HG02798 (cell line): ENCODE results near the gene RIPOR3.
"Not testable (repeated sequence)": the region's sequence is repeated elsewhere in the genome, so short reads cannot be mapped to it uniquely, and the experiment has no call there.

ENCODE experiments used
- ATAC-seq: cut with Tn5 transposase; IDR thresholded peaks from one replicate; pipeline ENCODE4 v1.9.1; 2021; ENCODE audit warnings: mild to moderate bottlenecking; ENCODE audit not compliant: unreplicated experiment, poor library complexity

Gene RIPOR3

DNA sequence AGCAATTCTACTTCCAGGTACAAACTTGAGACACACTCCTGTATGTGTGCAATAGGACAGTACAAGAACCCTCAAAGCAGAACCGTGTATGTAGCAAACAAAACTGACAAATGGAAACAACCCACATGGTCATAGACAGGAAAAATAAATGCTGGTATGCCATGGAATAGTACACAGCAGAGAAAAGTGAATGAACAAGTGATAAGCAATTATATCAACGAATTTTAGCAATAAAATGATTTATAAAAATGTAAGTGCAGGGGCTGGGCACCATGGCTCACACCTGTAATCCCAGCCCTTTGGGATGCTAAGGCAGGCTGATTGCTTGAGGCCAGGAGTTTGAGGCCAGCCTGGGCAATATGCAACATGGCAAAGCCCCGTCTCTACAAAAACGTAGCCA lies 9.3 kb downstream of the RIPOR3 start:
- no peak for ATAC-seq

DNA sequence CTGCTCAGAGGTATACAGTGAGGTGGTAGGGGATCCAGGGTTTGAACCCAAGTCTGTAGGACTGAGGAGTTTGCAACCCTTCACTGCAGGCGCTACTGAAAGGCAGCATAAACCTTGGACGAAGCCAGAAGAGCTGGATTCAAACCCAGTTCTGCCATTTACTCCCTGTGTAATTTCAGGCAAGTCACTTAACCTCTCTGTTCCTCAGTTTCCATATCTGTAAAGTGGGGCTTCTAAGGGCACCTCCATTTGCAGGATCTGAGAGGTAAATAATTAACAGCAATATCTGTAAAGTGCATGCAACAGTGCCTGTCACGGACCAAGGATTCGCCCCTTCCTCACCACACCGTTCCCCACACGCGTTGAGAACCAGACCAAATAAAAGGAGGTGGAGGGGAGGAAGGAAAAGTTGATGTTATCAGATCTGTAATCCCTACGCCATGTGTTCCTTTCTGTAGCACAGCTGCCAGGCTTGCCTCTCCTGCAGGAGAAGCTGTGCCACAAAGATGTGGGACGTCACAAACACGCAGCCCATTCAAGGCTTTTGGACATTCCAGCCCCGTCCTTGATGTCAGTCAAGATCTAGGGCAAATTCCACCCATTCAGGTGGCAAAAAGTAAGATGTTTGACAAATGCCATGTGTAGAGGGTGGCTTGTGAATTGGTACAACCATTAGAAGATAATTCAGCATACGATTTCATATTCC lies 9.8 kb downstream of the RIPOR3 start:
- no peak for ATAC-seq

DNA sequence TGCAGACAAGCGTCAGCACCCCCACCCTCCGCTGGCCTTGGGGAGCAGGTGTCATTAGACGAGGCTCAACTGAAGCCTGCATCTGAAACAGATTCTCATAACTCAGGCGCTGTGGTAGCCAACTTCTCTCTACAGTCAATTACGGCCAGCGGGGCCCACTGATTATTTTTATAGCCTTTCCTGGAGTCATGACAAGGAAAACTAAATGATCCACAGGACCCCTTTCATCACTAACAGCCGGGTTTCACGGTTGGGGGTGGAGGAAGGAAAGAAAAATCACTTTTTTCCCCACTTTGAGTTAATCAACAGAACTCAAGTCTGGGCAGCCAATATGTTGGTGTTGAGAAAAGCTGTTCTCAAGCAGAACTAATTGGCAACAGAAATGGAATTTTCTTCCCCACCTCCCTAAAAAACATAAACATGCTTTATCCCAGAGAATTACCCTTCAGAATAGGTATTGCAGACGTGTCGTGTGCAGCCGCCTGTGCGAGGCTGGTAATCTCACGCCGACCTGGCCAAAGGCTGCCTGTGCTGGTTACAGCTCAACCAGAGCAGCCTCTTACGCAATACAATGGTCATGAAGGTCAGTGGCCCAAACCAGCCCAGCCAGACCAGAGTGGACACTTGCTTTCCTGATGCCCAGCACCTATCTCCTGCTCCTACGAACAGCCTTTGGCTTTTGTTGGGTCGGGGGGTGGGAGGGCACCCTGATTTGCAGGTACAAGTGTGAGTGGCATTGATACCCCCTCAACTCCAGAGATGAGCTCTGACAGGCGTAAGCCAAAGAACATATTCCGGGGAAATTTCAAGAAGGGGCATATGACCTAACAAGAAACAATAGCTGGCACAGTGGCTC lies 11.0 kb downstream of the RIPOR3 start:
- no peak for ATAC-seq

DNA sequence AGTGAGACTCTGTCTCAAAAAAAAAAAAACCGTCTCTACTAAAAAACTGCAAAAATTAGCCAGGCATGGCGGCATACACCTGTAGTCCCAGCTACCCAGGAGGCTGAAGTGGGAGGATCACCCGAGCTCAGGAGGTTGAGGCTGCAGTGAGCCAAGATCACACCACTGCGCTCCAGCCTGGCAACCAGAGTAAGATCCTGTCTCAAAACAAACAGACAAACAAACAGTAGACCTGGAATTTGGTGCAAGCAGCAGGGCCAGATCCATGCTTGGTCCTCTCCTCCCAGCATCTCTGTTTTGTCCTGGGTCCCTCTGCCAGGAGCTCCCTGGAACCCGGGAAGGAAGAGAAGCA lies 11.6 kb downstream of the RIPOR3 start:
- ATAC-seq = no peak

DNA sequence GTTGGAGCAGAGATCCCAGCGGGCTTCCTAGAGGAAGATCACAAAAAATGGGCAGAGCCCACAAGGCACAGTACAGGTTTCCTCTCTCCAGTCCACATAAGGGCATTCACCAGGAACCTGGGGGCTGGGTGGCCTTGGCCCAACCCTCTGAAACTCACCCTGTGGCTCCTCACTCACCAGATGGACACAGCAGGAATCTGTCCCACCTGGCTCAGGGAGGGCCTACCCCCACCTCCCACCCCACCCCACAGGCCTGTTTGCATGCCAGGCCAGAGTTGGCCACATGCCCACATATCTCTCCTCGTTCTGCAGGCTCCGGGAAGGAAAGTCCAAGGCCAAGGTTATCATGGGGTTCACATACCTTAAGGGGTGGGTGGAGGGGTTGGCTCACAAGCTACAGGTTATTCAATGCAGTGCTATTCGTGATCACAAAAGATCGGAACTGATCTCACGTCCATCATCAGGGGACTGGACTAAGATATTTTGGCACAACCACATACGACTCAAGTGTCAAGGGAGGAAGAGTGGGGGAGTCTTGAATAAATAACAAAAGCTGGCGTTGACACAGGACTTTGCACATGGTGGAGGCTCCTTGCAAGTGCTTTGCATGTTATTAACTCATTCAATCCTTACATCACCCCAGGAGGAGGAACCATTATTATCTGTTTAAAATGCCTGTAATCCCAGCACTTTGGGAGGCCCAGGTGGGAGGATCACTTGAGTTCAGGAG lies 13.0 kb downstream of the RIPOR3 start:
- ATAC-seq = no peak

DNA sequence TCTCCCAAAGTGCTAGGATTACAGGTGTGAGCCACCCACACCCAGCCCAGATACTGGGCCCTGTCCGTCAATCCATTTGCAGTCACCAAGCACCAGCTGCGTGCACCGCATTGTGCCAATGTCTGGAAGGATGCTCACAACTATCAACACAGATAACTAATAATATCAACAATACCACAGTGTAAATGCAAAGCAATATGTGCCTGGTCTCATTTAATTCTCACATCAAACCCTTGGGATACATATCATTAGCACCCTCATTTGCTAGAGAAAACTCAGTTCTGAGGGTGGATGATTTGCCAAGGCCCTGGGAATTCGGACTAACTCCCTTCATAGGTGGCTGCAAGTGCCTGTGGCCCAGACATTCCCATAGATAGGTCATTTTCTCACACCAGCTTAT lies 14.5 kb downstream of the RIPOR3 start:
- ATAC-seq = no peak

DNA sequence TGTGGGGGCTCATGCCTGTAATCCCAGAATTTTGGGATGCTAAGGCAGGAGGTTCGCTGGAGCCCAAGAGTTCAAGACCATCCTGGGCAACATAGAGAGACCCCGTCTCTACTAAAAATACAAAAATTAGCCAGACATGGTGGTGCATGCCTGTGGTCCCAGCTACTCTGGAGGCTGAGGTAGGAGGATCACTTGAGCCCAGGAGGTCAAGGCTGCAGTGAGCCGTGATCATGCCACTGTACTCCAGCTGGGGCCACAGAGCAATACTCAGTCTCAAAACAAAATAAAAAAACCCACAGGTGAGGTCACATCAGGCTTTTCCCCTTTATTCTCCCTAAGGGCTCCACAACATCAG lies 15.0 kb downstream of the RIPOR3 start:
- ATAC-seq = not testable (repeated sequence)

DNA sequence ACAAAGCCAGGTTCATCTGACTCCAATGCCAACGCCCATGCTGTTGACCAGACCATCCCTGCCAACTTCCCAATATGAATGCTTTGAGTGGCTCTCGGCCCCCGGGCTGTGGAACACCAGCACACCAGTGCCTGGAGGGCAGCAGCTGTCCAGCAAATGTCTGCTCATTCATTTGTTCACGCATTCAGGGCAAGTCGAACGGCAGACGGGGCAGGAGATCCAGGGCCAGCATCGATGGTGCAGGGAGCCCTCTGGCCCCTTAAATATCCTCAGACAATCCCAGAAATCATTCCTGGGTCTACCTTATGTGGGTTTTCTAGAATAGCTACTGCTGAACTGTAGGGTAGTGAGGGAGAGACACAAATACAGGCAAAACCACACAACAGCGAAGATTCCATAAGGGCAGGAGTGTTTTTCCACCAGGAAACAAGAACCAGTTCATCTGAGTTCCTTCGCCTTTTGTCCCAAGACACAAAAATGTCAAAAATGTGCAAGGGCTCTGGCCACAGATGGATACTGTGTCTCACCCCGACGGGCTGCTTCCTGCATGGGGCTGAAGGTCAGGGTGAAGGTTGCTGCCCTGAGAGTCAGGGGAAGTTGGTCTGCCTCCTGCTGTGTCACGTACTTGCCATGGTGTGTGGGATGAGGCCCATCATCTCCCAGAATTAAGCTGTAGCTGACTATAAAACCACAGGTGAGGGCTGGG lies 15.5 kb downstream of the RIPOR3 start:
- no peak for ATAC-seq

DNA sequence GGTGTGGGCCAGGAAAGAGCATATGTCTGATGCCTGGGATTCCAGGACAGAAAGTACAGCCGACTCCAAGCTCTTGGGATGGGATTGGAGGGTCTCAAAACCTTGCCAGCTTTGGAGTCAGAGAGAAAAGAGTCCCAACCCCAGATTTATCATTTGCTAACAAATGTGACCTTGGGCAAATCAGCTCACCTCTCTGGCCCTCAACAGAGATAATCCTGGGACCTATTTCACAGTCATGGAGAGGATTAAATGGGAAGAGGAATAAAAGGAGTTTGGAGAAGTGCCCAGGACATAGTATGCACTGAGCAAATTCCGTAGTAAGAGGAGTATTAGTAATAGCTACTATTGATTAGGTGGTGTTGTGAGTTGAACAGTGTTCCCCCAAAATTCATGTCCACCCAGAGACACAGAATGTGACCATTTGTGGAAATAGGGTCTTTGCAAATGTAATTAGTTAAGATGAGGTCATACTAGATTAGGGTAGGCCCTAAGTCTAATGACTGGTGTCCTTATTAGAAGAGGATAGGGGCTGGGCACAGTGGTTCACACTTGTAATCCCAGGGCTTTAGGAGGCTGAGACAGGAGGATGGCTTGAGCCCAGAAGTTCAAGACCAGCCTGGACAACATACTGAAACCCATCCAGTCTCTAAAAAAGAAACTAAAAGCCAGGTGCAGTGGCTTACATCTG lies 17.1 kb downstream of the RIPOR3 start:
- no peak for ATAC-seq

DNA sequence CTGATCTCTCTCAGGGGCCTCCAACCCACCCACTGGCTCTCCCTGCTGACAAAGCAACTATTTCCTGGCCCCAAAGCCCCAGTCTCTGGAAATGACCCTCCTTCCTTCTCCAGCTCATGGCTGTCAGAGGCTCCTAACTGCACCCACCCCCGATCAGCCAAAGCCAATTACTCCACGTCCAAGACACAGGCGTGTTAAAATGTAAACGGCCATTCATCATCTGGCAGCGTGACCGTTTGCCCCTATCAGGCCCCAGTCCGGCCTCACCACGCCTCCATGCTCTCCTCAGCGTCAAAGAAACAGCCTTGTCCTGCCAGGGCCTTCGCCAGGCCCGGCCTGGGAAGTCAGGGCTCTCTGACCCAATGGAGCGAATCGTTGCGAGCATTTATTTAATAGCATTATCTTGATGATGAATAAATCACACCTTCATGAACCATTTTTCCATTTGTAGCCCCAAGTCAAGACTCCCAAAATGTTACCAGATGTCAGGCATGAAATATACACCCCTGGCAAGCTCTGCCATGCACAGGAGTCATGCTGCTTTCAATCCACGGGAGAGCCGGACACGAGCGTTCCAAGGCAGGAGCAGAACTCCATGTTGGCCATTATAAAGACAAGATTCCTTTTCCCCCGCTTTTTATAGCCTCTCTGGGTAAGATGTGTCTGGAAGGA lies 17.7 kb downstream of the RIPOR3 start:
- no peak for ATAC-seq

DNA sequence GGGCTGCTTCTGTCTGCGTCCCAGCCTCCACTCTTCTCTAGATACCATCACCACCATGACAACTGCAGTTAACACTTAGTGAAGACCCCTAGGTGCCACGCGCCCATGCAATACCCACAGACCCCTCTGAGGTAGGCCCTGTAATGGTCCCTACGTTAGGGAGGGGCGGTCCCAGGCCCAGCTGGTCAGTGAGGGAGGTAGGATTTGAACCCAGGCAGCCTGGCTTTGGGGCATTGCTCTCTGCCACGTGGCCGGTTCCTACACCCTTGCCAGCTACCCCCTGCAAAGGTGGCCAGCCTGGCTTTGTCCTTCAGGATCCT lies 18.2 kb downstream of the RIPOR3 start:
- no peak for ATAC-seq

DNA sequence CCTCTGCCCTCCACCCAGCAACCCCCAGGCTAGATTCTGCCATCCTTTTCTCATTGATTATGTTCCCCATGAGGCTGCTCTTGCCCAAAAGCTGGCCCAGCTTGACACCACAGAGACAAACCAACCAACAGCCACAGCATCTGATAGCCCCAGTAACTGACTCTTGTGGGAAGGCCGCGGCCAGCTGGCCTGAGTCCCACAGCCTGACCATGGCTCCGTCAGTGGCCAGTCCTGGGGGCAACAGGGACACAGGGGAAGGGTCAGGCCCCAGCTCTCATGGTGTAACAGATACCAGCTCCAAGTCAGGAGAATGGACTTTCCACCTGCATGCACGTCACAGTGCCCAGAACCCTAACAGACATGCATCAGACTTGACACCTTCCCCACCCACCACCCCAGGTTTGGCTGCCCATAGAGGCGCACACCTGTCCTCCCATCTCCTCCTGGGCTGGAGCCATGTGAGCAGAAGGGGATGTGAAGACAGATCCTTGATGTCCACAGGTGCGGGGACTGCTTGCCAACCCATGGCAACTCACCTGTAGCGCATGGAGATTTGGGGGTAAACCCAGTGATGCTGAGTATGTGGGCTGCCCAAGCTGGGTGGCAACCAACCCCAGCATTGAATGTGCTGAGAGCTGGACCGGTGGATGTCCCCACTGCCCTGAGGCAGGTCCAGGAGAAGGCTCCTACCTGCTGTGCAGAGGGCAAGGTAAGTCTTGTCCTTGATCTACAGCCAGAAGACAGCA lies 18.8 kb downstream of the RIPOR3 start:
- no peak for ATAC-seq

DNA sequence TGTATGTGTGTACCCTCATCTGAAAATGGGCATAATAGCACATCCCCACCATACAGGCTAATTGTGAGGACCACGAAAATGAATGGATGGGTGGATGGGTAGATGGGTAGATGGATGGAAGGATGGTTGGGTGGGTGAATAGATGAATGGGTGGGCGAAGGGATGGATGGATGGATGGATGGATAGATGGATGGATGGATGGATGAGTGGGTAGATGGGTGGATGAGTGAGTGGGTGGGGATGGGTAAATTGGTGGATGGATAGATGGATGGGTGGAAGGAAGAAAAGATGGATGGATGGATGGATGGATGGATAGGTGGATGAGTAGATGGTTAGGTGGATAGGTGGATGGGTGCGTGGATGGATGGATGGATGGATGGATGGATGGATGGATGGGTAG lies 19.7 kb downstream of the RIPOR3 start:
- no peak for ATAC-seq

DNA sequence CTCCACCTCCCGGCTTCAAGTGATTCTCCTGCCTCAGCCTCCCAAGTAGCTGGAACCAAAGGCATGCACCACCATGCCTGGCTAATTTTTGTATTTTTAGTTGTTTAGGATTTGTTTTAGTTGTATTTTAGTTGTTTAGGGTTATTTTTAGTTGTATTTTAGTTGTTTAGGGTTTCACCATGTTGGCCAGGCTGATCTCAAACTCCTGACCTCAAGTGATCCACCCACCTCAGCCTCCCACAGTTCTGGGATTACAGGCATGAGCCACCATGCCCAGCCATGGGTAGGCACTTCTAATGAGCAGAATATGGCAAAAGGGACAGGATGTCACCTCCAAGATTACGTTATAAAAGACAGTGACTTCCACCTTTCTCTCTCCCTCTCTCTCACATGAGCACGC lies 20.3 kb downstream of the RIPOR3 start:
- not testable (repeated sequence) for ATAC-seq

DNA sequence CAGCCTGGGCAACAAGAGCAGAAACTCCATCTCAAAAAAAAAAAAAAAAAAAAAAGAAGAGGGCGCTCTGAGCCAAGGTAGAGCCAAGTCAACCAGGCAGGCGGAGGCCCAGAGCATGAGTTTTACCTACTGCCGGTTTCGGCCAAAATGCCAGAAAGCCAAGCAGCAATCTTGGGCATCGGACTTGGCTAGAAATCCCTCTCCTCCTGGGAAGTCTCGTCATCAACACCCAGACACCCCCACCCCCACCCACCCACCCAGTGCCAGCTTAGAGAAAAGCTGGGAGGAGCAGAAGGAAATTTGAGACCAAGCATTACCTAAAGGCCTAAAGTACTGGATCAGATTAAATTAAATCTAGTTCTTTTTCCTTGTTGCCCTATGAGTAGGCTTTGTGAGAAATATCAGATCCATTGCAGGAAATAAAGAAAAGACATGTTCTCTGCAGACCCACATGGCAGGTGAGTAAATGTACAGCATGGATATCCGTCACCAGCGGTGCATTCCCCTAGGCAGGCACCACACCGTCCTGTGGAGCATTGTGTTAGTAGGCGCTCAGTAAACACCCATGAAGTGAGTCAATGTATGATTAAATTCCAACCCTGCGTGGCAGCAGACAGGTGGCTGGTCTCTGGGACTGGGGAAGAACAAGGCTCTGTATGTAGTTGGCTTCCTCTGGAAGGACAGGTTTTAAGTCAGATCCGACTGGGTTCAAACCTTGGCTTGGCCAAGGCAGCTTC lies 21.0 kb downstream of the RIPOR3 start:
- no peak for ATAC-seq

DNA sequence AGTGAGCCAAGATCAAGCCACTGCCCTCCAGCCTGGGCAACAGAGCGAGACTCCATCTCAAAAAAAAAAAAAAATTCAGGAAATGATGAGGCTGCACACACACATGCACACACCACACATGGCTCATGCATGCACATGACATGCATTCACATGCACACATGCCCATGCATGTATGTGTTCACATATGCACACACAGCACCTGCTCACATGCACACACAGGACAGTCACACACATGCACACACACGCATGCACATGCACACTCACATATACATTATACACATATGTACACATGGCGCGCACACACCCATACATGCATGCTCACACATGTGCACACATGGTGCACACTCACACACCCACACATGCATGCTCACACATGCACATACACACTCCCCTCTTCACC lies 22.5 kb downstream of the RIPOR3 start:
- no peak for ATAC-seq

DNA sequence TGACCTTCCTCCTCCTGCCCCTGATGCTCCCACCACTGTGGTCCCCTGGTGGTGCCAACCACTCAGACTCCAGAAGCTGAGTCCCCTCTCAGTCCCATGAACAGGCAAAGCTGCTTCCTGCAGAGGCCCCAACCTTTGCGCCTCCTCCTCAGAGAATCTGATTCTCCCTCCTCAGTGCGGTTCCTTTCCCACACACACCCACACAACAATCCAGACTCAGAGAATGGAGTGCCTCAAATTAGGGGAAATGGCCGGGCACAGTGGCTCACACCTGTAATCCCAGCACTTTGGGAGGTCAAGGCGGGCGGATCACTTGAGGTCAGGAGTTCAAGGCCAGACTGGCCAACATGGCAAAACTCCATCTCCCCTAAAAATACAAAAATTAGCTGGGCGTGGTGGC lies 23.0 kb downstream of the RIPOR3 start:
- no peak for ATAC-seq

DNA sequence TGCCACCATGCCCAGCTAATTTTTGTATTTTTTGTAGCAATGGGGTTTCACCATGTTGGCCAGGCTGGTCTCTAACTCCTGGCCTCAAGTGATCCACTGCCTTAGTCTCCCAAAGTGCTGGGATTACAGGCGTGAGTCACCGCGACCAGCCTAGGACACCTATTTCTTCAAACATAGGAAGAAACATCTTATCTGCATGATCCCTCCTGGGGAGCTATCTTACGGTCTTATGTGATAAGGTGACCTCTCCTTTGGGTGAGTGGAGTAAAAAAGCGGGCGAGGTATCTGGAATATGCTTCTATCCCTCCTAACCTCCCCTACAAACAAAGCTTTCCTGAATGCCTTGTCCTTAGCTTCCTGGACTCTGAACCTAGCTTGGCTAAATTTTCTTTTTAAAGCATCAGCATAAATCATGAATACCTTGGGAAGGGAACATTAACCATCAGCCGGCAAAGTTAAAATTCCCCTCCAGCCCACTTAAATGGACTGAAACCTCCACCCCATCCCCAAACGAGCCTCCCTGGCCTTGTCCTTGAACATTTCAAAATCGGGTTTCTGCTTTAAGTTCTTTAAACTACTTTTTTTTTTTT lies 24.5 kb downstream of the RIPOR3 start:
- ATAC-seq = no peak
